Ecto neural progenitor cell (in vitro differentiated cells): ENCODE measurements around the gene PRKCE.

Experiments used
- DNase-seq: peaks from one replicate; pipeline ENCODE4 v3.0.0-alpha.2; 2018; ENCODE audit warnings: low spot score

Gene PRKCE

DNA sequence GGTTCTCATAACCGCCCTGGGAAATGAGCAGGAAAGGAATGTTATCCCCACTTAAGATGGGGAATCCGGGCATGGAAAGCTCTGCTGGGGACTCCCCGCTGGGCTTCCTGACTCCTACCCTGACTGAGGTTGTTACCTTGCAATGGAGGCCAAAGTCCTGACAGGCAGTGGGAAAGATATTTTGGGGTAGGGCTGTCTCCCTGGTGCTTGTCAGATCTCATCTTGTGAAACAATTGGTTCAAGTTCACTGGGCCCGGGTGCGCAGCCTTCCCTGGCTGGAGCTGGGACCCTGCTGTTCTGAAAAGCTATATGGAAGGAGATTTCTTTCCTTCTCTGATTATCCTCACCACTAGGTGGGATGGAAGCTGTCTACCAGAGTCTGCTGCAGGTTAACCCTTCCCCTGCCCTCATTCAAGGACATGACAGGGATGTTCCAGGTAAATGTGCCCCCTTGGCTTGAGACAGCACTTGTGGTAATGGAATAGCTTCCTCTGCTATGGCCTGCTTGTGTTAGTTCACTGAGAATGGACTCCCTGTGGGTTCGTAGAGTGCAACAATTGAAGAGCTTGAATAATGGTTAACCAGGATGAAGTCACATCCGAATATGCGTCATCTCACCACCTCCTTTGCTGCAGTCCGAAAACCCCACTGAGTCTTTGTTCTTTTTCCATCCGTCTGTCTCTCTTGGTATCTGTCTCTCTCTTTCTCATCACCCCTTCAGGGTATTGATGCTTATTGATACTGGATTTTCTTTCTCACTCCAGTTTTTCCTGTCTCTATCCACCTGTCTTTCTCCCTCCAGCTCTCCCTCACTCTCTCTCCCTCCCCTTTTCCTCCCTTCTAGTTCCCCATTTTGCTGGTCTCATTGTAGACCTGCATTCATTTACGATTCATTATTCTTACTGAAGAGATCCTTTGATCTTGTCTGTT lies 577.9 kb downstream of the PRKCE start:
- no peak for DNase-seq

DNA sequence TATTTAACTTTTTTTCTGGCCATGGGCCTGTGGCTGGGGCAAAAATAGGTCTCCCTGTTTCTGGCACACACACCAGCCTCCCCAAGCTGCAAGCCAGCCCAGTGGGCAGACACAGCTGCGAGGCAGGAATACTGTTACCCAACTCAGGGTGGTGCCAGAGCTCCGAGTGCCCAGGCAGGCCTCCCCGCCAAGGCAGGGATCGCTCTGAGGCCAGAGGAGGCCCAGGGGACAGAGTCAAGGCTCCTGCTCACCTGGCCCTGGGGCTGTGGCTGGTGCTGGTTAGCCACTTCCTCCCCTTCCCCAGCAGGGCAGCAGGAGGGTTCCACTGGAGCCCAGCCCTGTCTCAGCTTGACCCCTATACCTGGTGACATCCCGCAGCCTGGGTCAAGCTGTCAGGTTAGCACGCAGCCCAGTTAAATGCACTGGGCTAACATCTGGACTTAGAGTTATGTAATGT lies 578.7 kb downstream of the PRKCE start:
- no peak for DNase-seq

DNA sequence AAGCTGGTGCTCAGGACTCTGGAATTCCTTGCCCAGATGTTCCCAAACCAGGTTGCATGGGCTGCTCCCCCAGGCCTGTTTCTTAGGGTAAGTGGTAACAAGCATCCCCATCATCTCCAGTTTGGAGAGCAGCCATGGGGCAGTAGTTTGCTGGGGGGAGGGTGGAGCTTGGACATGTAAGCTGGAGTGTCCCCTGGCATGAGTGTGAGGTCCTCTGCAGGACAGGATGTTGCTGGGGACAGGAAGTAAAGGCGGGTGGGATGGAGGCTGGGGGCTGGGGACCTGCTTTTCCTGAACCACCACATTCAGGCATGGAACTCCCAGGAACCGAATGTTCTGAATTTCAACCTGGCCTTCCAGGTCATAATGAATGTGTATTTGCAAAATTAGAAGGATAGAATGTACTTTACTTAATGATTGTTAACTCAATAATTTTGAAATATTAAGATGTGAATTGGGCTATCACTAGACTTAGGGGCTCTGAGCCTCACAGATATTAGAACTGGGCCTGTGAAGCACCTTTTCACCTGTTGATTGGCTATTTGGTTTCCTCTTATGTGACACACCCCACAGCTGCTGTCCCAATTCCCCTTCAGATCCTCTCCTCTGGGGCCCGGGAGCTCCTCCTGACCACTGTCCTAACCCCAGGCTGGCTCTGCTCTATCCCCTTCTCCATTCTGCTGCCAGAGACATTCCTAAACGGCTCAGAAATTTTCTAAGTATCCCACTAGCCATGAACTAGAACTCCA lies 579.4 kb downstream of the PRKCE start:
- DNase-seq: no peak

DNA sequence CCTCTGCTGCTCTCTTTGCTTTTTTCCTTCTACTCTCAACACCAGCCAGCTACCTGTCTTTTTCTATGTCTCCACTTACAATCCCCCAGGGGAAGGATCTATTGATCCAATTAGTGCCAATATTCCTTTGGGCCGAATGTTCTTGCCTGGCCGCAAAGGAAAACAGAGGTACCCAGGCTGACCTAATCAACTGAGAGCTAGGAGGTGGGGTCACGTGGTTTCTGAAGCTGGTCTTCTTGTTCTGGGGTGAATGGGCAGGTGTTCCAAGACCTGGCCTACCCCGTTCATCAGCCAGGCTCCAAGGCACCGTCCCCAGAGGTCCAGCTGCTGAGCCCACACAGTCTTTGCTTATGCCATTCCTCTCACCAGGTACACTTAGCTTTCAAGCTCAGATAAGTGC lies 580.2 kb downstream of the PRKCE start:
- DNase-seq: no peak

DNA sequence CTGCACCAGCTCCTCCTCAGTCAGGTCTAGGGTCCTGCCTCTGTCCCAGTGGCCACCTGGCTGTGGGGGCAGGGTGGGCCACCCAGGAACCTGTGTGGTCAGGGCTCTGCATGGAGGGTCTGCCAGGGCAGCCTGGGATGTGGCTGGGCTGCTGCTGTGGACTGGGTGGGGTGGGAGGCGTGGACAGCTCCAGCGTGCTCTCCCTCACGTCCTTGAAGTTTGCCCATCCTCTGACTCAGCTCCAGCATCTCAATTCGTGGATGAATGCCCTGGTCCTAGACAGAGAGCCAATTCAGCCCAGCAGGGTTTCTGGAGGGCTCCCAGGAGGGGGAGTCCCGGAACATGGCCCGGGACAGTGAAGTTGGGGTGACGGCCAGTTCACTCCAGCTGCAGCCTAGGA lies 581.4 kb downstream of the PRKCE start:
- DNase-seq: no peak

DNA sequence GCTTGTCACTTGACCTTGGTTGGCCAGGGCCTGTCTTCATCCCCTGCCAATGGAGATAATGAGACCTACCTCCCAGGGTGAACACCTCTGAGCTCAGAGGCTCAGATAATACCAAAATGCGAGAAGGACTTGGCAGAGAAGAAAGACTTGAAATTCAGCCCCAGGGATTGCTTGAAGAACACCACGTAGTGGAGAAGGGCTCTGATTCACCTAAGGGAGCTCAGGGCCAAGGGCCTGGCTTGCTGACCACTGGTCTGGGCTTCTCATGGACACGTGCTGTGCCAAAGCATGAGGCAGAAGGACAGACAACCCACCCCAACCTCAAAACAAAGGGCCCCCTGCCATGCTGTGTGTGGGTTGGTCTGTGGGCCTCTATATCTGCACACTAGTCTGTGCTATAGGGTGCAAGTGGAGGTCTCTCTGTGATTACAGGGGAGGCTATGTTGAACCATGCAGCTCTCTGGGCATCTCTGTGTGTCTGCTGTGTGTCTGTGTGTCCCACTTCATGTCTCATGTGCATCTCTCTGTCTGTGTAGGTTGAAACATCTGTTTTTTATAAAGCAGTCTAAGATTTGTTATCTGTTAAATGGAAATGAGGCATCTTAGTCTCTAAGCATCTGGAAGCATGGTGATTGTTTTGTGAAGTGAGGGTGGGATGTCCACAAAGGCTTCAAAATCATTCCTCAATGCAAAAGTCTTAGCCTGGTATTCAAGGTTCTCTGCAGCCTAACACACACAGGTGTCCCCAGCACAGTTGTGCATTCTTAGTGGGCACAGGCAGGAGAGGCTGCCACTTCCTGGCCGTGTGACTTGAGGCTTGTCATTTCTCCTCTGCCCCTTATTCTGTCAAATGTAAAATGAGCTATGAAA lies 584.8 kb downstream of the PRKCE start:
- no peak for DNase-seq

DNA sequence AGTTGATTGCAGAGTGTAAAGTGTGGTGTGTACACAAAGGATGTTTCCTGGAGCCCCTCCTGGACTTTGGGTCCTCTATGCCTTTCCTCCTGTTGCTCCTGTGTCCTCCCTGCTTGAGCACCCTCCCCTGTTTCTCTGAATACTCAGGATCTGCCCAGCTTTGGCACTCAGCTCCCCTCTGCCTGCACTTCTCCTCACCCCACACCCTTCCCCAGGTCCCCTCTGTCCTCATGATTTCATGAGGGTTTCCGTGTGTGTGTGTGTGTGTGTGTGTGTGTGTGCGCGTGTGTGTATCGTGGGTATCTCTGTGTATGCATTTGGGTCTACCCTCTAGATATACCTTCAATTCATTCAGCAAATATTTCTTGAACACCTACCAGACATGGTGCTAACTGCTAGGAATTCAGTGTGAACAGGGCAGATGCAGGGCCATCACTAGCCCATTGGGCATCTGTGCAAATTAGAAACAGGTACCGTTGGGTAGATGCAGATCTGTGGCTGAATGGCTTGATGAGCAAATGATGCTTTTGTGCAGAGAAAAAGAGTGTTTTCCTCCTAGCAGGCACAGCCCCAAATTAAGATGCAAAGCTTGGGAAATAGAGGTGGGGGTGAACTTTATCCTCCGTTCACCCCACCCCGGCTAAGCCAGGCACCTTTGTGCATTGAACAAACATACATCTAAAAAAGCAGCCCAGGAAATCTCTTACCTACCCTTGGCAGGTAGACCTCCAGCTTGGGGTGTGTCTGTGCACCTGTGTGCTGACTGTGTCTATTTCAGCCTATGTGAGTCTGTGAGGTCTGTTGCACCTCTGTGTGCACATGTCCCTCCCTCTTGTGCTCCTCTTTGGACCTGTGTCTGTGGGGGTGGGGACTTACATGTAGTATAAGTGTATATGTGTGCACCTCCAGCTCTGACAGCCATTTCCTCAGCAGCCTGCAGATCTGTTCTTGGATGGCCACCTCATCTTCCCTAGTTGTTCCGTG lies 585.7 kb downstream of the PRKCE start:
- no peak for DNase-seq
